ENCODE data around the gene DDX47.
"Not testable (repeated sequence)": the region's sequence is repeated elsewhere in the genome, so short reads cannot be mapped to it uniquely, and the experiment has no call there.

Gene DDX47

DNA sequence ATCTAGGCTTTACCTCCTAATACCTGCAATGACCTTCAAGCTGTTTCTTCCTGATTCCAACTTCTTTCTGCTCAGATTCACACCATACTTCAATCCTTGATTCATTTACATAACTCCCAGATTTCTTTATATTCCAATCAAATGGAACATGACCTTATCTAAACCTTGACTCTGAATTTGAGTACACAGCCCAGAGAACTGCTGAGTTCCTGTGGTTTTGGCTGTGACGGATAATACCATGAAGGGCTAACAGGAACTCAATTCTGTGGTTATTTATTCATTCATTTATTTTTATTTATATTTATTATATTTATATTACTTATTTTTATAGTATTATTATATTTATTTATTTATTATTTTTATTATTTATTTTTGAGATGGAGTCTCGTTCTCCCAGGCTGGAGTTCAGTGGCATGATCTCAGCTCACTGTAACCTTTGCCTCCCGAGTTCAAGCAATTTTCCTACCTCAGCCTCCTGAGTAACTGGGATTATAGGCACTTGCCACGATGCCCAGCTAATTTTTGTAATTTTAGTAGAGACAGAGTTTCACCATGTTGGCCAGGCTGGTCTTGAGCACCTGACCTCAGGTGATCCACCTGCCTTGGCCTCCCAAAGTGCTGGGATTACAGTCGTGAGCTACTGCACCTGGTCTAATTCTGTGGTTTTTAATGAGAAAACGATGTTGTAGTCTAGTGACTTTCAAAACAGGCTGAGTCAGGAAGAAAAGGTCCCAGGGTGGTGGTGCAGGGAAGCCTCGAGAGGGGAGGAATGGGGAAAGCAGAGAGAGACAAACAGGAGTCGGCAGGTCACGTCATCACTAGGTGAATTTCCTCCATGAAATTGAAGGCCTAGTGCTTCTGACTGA is 16.0 kb upstream of the DDX47 start:
- in situ Hi-C loops (cut with MboI; ENCODE audit: low sequenced_read_pairs), result no loop called here

DNA sequence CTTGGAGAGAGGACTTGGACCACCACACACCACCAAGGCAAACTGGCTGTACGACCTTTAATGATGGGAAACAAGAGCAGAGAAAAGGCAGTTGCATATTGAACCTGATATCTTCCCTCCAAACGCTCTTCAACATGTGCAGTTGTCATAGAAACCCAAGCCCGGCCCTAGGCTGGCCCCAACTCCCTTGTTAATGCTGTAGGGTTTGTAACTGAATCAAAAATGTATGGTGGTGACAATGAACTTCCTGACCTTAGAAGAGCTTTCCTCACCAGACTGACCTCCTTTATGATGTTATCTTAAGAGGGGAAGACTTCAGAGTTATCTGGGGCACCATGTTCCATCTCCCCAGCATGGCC is 15.4 kb upstream of the DDX47 start:
- in situ Hi-C loops (cut with MboI; ENCODE audit: low sequenced_read_pairs), result no loop called here

DNA sequence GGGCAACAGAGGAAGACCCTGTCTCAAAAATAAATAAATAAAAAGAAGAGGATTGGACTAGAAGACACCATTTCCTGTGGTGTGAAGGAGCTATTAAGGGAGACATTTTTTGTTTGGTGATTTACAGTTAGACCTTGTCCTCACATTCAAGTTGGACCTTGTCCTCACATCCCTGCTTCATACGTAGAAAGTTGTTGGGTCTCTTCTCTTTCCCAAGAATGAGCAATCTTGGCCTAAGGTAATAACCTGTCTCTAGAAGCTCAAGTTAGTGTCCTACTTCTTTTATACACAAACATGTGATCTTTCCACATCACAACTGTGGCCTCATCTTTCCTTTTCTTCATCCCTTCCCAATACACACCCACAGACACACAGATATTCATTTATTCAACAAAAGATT is 14.7 kb upstream of the DDX47 start:
- in situ Hi-C loops (cut with MboI; ENCODE audit: low sequenced_read_pairs), result no loop called here

DNA sequence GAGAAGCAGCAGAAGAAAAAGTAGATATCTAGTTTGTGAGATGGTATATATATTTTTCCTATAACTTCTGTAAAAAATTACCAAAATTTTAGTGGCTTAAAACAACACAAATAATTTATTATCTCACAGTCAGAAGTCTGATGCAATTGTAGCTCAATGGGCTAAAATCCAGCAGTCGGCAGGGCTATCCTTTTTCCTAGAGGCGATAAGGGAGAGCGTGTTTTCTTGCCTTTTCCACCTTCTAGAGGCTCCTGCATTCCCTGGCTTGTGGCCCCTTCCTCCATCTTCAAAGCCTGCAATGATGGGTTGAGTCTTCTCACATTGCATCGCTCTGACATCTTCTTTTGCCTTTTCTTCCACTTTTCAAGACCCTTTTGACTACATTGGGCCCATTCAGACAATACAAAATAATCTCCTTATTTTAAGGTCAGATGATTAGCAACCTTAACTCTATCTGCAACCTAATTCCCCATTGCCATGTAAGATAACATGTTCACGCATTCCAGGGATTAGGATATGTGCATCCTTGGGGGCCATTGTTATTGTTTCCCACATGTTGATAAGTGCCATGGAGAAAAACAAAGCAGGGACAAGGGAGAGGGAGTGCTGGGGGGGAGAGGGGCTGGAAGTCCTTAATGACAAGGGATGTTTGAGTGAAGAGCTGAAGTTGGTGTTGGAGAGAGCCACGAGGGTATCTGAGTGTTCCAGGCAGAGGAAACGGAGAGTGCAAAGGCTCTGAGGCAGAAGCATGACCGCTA is 13.8 kb upstream of the DDX47 start:
- in situ Hi-C loops (cut with MboI; ENCODE audit: low sequenced_read_pairs), result no loop called here

DNA sequence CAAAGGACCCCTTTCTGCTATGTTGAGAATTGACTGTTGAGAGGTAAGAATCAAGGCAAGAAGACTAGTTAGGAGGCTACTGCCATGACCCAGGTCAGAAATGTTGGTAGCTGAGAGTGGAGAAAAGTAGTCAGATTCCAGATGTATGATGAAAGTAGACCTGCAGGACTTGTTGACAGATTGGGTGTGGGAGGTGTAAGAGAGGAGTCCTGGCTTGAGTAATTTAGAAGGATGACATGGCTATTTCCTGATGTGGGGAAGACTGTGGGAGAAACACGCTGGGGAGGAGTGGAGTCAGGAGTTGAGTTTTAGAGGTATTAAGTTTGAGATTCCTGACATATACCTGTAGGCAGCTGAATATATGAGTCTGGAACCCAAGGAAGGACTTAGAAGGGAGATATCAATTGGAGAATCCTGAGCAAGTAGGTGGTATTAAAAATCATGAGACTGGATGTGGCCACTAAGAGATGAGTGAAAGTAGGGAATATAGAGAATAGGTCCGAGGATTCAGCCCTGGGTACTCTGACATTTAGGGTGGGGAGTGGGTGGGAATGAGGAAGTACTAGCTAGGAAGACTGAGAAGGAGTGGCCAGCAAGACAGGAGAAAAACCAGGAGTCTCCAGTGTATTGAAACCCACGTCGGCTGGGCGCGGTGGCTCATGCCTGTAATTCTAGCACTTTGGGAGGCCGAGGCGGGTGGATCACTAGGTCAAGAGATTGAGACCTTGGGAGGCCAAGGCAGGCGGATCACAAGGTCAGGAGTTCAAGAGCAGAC is 12.6 kb upstream of the DDX47 start:
- in situ Hi-C loops (cut with MboI; ENCODE audit: low sequenced_read_pairs), result no loop called here

DNA sequence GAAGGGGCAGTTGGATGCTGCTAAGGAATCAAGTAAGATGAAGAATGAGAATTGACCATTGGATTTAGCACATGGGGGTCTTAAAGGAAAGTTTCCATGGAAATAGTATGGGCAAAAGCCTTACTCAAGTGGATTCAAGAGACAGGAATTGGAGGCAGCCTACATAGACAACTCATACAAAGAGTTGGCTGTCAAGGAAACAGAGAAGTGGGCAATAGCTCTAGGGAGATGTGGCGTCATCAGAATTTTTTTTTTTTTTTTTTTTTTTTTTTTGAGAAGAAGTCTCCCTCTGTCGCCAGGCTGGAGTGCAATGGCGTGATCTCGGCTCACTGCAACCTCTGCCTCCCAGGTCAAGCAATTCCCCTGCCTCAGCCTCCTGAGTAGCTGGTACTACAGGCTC is 11.5 kb upstream of the DDX47 start:
- in situ Hi-C loops (cut with MboI; ENCODE audit: low sequenced_read_pairs), result not testable (repeated sequence)

DNA sequence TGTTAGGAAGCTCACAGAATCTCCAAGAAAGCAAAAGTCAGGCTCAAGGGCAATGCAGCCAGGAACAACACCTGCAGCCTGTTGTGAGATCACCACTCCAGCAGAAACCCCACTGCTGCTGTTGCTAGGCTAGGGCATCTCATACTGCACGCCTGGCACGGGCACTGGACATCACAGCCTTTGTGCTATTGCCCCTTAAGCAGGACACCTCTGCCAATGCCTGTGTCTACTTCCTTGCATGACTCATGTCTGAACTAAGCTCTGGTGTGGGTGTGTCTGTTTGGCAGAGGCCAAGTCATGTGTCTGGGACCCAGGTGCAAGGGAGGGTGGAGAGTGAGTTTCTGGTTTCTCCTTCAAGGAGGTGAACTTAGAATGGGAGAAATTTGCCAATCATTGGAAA is 10.0 kb upstream of the DDX47 start:
- in situ Hi-C loops (cut with MboI; ENCODE audit: low sequenced_read_pairs), result no loop called here

DNA sequence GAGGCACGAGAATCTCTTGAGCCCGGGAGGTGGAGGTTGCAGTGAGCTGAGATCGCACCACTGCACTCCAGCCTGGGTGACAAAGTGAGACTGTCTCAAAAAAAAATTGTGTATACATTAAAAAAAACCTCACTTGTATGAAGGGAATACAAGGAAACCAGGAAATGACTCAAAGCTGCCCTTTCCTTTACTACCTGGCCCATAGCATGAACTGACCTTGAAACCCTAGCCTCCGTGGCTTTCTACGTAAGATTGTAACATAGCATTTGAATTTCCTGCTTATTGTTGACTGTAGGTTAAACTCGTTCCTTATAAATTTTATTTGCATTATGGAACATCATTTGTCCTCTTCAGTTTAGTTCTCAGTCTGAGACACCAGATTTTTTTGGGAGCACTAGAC is 9.1 kb upstream of the DDX47 start:
- in situ Hi-C loops (cut with MboI; ENCODE audit: low sequenced_read_pairs), result no loop called here

DNA sequence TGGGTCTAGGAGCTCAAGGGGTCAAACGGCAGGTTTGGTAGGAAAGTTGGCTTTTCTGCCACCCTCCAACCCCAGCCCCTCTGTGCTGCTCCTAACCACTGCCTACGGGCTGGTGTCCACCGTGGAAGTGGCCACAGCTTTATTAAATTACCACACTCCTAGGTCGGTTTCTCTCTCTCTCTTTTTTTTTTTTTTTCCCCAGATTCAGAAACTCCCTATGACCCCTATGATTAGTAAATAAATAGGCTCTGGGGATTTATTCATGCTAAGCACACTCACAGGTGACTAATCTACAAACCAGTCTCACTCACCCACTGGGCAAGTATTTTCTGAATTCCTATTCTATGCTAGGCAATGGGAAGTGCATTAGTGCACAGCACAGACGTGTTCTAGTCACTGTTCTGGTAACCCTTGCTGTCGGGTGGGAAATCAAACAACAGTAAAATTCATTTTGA is 8.7 kb upstream of the DDX47 start:
- in situ Hi-C loops (cut with MboI; ENCODE audit: low sequenced_read_pairs), result no loop called here

DNA sequence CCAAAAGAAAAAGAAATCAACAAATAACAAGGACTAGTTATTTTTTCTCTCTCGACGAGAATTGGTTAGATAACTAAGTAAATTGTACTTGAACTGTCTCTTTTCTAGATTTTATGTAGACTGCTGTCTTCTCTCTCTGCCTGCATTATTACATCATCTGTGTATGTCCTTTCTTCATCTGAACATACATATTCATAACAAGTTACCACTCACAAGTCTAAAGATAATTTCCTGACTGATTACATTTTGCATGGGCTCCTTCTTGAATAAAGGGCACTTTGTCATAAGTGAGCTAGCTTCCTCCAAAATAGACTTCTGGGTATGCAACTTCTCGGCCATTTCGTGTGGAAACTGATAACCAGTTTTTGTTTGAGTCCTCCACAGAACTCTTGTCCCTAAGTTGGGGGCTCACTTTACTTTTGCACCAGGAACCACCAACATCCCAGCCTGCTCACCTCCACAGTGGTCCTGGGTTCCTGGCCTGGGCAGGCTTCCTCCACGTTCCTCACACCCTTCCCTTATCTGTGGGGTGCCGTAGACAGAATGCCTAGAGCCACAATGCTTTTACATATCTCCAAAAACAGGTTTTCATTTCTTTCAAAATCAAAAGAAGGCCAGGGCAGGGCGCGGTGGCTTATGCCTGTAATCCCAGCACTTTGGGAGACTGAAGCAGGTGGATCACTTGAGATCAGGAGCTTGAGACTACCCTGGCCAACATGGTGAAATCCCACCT is 6.2 kb upstream of the DDX47 start:
- in situ Hi-C loops (cut with MboI; ENCODE audit: low sequenced_read_pairs), result no loop called here

DNA sequence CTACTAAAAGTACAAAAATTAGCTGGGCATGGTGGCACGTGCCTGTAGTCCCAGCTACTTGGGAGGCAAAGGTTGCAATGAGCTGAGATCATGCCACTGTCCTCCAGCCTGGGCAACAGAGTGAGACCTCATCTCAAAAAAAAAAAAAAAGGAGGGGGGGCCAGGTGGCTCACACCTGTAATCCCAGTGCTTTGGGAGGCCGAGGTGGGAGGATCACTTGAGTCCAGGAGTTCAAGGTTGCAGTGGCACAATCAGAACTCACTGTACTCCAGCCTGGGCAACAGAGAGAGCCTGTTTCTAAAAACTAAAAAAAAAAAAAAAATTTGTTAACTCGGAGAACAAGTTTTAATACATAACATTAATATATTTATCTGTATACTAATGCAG is 5.6 kb upstream of the DDX47 start:
- in situ Hi-C loops (cut with MboI; ENCODE audit: low sequenced_read_pairs), result not testable (repeated sequence)

DNA sequence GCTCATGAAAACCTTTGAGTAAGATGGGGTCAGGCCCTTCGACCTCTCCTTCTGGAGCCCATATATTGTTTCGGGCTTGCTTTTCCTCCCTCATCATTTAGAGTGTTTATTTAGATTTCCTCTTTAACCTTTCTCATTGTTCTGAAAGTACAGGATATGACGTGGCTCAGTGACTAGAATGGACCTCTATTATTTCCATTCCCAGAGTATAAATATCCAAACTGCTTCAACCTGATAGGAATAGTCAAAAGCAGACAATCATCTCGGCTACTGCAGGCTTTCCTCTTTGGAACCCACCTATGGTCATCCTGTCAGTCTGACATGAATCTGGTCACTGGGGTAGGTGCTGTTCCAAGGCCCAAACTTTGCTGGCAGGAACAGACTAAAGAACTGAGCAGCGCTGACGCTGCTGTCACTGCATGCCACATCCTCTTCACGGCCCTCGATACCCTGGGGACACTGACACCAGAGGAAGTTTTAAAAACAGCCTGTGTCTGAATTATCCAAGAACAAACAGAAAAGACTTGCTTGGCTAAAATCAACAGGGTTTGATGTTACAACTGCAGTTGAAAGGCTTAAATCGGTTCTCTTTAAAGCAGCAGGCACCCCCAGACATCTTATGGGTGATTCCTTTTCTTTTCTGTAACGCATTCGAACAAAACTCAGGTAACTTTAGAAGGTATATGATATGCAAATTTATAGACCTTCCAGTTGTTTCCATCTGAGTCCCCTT is 5.0 kb upstream of the DDX47 start:
- in situ Hi-C loops (cut with MboI; ENCODE audit: low sequenced_read_pairs), result no loop called here

DNA sequence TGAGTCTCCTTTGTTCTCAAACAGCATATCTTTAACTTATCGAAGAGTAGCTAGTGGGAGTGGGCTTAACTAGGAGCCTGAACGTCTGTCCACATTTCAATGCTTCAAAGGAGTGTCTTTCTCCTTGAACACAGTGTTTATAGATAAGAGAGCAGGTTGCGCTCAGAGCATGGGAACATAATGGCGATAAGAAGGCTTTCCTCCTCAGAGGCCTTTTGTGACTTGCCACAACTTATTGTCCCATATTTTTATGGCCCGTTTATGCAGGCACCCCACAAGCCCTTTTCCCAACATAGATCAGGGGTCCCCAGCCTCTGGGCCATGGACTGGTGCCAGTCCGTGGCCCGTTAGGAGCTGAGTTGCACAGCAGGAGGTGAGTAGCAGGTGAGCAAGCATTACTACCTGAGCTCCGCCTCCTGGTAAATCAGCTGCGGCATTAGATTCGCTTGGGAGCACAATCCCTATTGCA is 2.6 kb upstream of the DDX47 start:
- in situ Hi-C loops (cut with MboI; ENCODE audit: low sequenced_read_pairs), result no loop called here

DNA sequence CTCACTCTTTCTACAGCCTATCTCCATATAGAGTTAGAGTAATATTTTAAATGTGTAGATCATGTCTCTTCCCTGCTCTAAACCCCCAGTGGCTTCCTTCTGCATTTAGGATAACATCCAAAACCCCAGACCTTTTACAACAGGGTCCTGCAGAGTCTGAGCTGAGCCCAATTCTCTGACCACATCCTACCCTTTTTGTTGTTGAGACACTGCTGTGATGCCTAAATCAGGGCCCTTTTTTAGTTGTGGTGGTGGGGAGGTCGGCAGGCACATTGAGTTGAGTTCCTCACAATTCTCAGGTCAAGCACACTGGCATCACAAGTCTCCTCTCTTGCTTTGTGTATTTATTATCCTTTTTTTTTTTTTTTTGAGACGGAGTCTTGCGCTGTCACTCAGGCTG is 1.8 kb upstream of the DDX47 start:
- in situ Hi-C loops (cut with MboI; ENCODE audit: low sequenced_read_pairs), result no loop called here

DNA sequence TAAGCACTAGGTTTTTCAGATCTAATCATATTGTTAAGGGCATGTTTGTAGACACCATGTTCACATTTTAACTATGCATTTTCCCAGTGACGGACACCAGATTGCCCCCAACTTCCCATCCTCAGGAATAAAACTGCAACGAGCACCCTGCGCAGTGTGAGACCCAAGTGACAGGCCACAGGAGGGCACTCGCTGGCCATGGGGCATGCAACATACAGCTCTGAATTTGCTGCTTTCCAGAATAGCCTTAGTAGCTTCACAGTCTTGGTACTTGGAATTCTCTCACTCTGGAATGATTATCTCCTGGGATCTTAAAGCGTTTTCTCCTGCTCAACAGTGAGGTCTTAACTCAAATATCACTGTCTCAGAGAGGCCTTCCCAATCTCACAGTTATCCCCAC is 972 bp upstream of the DDX47 start:
- in situ Hi-C loops (cut with MboI; ENCODE audit: low sequenced_read_pairs), result no loop called here

DNA sequence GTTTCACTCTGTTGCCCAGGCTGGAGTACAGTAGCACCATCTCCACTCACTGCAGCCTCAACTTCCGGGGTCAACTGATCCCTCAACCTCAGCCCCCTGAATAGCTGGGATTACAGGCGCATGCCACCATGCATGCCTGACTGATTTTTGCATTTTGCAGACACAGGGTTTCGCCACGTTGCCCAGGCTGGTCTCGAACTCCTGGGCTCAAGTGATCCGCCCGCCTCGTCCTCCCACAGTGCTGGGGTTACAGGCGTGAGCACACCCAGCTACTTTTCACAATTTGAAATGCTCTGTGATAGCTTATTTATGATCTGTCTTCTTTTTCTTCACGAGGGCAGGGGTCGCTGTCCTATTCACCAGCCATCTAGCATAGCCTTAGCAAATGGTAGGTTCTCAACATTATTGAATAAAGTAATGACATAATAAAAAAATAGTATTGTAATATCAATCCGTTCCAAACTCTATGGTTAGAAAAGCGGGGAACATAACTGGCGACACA is 477 bp upstream of the DDX47 start:
- in situ Hi-C loops (cut with MboI; ENCODE audit: low sequenced_read_pairs), result no loop called here

DNA sequence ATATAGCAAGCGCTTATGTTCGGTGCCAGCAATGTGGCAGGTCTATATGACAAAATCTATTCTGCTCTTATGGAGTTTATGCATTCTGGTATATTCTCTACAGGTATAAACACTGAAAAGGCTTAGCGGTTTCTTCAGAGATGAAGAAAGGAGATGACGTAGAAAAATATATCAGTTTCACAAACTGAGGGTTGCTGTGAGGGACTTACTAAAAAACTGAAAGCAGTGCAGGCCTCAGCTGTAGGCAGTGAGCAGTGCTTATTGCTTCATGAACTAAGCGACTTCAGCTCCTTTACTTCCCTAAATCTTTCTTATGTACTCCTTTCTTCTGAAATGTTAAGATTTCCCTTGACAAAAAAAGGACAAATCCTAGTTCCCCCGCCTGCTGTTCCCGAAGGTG is 4.5 kb downstream of the DDX47 start:
- in situ Hi-C loops (cut with MboI; ENCODE audit: low sequenced_read_pairs), result no loop called here

DNA sequence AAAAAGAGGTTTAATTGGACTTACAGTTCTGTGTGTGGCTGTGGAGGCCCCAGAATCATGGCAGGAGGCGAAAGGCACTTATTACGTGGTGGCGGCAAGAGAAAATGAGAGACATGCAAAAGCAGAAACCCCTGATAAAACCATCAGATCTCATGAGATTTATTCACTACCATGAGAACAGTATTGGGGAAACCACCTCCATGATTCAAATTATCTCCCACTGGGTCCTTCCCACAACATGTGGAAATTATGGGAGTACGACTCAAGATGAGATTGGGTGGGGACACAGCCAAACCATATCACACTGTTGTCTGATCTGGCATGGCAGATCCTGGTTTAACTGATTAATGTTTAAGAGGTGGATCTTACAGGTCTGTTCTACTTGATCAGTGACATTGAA is 5.6 kb downstream of the DDX47 start:
- in situ Hi-C loops (cut with MboI; ENCODE audit: low sequenced_read_pairs), result no loop called here

DNA sequence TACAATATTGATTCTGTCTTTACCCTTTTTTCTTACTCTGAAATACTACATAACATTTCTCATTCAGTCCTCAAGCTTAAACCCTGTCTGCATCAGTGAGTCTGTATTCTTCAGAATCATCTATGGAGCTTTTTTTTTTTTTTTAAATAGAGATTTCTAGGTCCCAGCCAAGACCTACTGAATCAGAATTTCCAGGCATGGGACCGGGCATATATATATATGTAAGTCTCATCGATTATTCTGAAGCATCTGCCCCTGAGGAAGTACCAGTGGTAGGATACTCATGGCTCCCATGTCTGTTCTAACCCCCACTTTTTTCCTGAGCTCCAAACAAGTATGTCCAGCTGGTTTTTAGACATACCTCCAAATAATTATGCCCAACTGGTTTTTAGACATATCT is 6.1 kb downstream of the DDX47 start:
- in situ Hi-C loops (cut with MboI; ENCODE audit: low sequenced_read_pairs), result no loop called here

DNA sequence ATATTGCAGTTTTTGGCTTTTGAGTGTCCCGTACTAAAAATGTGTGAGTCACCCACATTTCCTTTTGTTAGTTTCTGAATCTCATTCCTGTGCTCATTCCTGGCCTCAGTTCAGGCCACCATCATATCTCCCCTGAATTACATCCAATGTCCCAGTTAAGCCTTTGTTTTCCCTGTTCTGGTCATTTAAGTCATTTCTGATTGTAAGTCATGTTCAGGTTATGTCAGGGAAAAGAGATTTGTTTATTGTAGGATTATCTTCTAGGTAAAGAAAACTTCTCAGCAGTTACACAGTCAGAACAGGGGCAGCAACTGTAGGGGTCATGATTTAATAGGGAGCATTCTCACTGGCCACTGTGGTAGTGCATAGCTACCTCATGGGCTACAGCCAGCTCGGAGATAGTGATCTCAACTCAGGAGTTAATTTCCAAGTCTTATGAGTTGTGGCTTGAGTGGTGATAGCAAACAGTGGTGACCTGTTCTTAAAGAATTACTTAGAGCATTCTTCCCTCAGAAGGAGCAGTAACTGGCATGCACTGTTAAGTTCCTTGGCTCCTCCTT is 6.7 kb downstream of the DDX47 start:
- in situ Hi-C loops (cut with MboI; ENCODE audit: low sequenced_read_pairs), result no loop called here

Data from HL-60/S4 treated with phorbol 12-myristate 13-acetate at 8.2 ng/mL for 4 days and 3 days (cell line).